ENCODE data around the gene ECE1. TPM values are rescaled to one million over a fixed set of nuclear protein-coding genes. Genes with fewer than 3 reads are reported as not detected.
A peak's percentile ranks its signal among the peaks of the same experiment; 100 is the strongest.

Gene ECE1
- total and polyA plus RNA-seq, 2 donors (not counting 3 experiments of a cell fraction or from before 2014, with no cell fraction given) = 437 to 562 TPM

DNA sequence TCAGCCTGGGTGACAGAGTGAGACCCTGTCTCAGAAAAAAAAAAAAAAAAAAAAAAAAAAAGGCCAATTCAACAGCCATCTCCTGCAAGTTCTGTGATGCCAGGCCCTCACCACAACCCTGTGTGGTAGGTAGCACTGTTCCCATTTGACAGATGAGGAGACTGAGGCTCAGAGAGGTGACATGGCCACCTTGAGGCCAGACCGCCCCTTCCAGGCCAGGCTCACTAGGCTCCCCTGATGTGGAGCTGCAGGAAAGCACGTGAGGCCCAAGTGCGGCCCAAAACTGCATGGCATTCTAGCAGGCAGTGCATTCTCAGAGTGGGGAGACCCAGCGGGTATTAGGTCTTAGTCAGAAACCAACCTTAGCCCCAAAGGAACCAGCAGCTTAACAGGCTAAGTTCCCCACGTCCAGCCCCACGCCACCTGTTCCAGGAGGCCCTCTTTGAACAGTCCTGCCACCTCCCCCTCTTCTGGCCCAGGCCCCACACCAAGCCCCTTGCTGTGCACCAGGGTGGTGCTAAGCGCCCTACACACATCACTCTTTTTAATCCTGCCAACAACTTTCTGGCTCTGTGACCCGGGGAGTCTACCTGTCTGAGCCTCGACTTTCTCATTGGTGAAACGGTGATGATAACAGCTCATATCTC is 11.7 kb upstream of the ECE1 start:
- Histone ChIP-seq H3K4me1 (ENCODE audit: control insufficient read depth, extremely low read depth, insufficient read depth, low read length) (peaks cover 37% of the 10 kb centered on the region), H3K9ac (replicated peaks; ENCODE audit: extremely low read depth, insufficient read depth, low read length) (no peak overlapping the region), H4K20me1 (replicated peaks; ENCODE audit: control insufficient read depth, extremely low read depth, insufficient read depth, low read length) (no peaks in the 10 kb centered on the region), H3K27me3 (ENCODE audit: control insufficient read depth in 2 of 2, insufficient read depth in 2 of 2, low read length in 2 of 2) (no peaks in the 10 kb centered on the region), H3K9me3 (replicated peaks; ENCODE audit: control insufficient read depth, insufficient read depth, low read length) (no peaks in the 10 kb centered on the region), H3K4me2 (ENCODE audit: insufficient read depth, low read length) (peak overlapping the region; percentile 12), H3K9me1 (replicated peaks; ENCODE audit: control insufficient read depth, extremely low read depth, insufficient read depth, low read length) (no peaks in the 10 kb centered on the region), H3K27ac (ENCODE audit: insufficient read depth, low read depth, low read length) (peak overlapping the region; percentile 90), H3K36me3 (ENCODE audit: control insufficient read depth in 2 of 2, extremely low read depth in 1 of 2, insufficient read depth in 2 of 2, low read length in 2 of 2) (peaks cover 0 to 3% of the 10 kb centered on the region in 2 experiments), H3K4me3 (replicated peaks in 1 of 3; ENCODE audit: insufficient read depth in 1 of 3, low read depth in 1 of 3, low read length in 3 of 3) (no peak overlapping the region), H3K79me2 (ENCODE audit: control insufficient read depth, insufficient read depth, low read length) (peaks cover 71% of the 10 kb centered on the region), H2AFZ (ENCODE audit: low read depth, low read length) (no peak overlapping the region)
- DNase-seq (ENCODE audit: low read depth, low spot score) (no peak), FAIRE-seq (no peak)
- no peak for TF ChIP-seq POLR2AphosphoS5 (IDR thresholded peaks at IDR 0.05; ENCODE audit: insufficient read depth, low read depth, low read length)
- no peak for TF ChIP-seq EZH2 (IDR thresholded peaks at IDR 0.05; ENCODE audit: borderline replicate concordance, low read depth, low read length, severe bottlenecking)
- no peak for TF ChIP-seq FOS (IDR thresholded peaks at IDR 0.05; ENCODE audit: borderline replicate concordance, insufficient read depth, low read length)
- TF ChIP-seq, protein P1, sequence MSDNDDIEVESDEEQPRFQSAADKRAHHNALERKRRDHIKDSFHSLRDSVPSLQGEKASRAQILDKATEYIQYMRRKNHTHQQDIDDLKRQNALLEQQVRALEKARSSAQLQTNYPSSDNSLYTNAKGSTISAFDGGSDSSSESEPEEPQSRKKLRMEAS (IDR thresholded peaks at IDR 0.05; ENCODE audit: insufficient read depth, insufficient read length) = no peak
- TF ChIP-seq POLR2A (IDR thresholded peaks at IDR 0.05; ENCODE audit: low read depth, low read length) = no peak
- TF ChIP-seq MYC (IDR thresholded peaks at IDR 0.05; ENCODE audit: low read depth, low read length) = no peak
- no peak for TF ChIP-seq JUN (IDR thresholded peaks at IDR 0.05; ENCODE audit: borderline replicate concordance, insufficient read depth, insufficient read length, low read depth)
- TF ChIP-seq, protein P2, sequence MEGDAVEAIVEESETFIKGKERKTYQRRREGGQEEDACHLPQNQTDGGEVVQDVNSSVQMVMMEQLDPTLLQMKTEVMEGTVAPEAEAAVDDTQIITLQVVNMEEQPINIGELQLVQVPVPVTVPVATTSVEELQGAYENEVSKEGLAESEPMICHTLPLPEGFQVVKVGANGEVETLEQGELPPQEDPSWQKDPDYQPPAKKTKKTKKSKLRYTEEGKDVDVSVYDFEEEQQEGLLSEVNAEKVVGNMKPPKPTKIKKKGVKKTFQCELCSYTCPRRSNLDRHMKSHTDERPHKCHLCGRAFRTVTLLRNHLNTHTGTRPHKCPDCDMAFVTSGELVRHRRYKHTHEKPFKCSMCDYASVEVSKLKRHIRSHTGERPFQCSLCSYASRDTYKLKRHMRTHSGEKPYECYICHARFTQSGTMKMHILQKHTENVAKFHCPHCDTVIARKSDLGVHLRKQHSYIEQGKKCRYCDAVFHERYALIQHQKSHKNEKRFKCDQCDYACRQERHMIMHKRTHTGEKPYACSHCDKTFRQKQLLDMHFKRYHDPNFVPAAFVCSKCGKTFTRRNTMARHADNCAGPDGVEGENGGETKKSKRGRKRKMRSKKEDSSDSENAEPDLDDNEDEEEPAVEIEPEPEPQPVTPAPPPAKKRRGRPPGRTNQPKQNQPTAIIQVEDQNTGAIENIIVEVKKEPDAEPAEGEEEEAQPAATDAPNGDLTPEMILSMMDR (IDR thresholded peaks at IDR 0.05; ENCODE audit: extremely low read depth in 1 of 2, insufficient read depth in 1 of 2, low read depth in 1 of 2, low read length in 2 of 2) = no peak
- no peak for TF ChIP-seq GATA2 (IDR thresholded peaks at IDR 0.05; ENCODE audit: insufficient read depth, insufficient read length, low read depth, low read length)
- POLR2A ChIA-PET = interaction anchor here (0.7 to 1.9 kb wide), 3 partner anchors 12 to 24 kb away, joined by 5 to 11 read pairs (median 8); no protein-coding TSS in a partner anchor
- dilution Hi-C loops (cut with MboI; ENCODE audit: extremely low pct_ligation_motif_present, low sequenced_read_pairs) (no loop called here), intact Hi-C loops (cut with micrococcal nuclease) (loop anchor here (2.0 kb wide), 1 partner anchor 47 kb away; no protein-coding TSS in a partner anchor)
- no TSS peak for BruUV-seq (replicated peaks)
- CTCF ChIA-PET = interaction anchor here (1.0 to 3.3 kb wide), 7 partner anchors 16 to 68 kb away, joined by 3 to 28 read pairs (median 11); no protein-coding TSS in a partner anchor
